H1 (cell line): ENCODE measurements around the gene AP5M1. TPM values are rescaled to one million over a fixed set of nuclear protein-coding genes. Genes with fewer than 3 reads are reported as not detected.

Source experiments
- ASH2L ChIP-seq: fragments of 200-600, 300-600 bp; sonication (generic); IDR thresholded peaks from one replicate; pipeline ENCODE4 v1.7.1; 2017; ENCODE audit warnings: low read length
- ATF2 ChIP-seq: IDR thresholded peaks from 2 replicates; pipeline ENCODE4 v1.6.1; 2012; ENCODE audit warnings: low read length, inconsistent platforms
- BACH1 ChIP-seq: IDR thresholded peaks from 2 replicates; pipeline ENCODE4 v1.6.1; 2012; ENCODE audit warnings: low read length, improper control_type of control experiment
- BRCA1 ChIP-seq: IDR thresholded peaks from 2 replicates; pipeline ENCODE4 v1.6.1; 2012; ENCODE audit warnings: low read depth, low read length, improper control_type of control experiment
- CHD7 ChIP-seq: fragments of 300-600 bp; sonication (generic); IDR thresholded peaks from 2 replicates; pipeline ENCODE4 v1.7.1; 2012; ENCODE audit warnings: low read length, moderate library complexity, mild to moderate bottlenecking, inconsistent platforms; ENCODE audit not compliant: insufficient replicate concordance
- CTBP2 ChIP-seq: IDR thresholded peaks from 2 replicates; pipeline ENCODE4 v1.7.0; 2011; ENCODE audit warnings: borderline replicate concordance, mild to moderate bottlenecking, moderate library complexity, mixed read lengths, low read length; ENCODE audit not compliant: insufficient read depth, insufficient read length
- EP300 ChIP-seq, 2 experiments: IDR thresholded peaks; 1 replicate in 1 of 2; 2 replicates in 1 of 2; pipeline ENCODE4 v1.6.1; 2011 to 2012; ENCODE audit warnings: low read depth in 2 of 2, low read length in 2 of 2, mild to moderate bottlenecking in 2 of 2, borderline replicate concordance in 1 of 2, inconsistent platforms in 1 of 2, moderate library complexity in 1 of 2
- RXRA ChIP-seq: IDR thresholded peaks from 2 replicates; pipeline ENCODE4 v1.6.1; 2011; ENCODE audit warnings: low read depth, mild to moderate bottlenecking, low read length, moderate library complexity; ENCODE audit not compliant: insufficient read depth
- TBP ChIP-seq: IDR thresholded peaks from 2 replicates; pipeline ENCODE4 v1.6.1; 2011; ENCODE audit warnings: low read depth, low read length, improper control_type of control experiment
- TCF12 ChIP-seq: IDR thresholded peaks from 2 replicates; pipeline ENCODE4 v1.6.1; 2011; ENCODE audit warnings: low read depth, mild to moderate bottlenecking, low read length
- polyA plus RNA-seq, 7 experiments: library from polyadenylated mRNA; depleted of rRNA in 3 of 7; stranded (reverse) in 5 of 7; unstranded in 2 of 7; fragments of >200 nt in 5 of 7; fragments of 200-250 nt in 2 of 7; gene quantifications; 1 replicate in 5 of 7; 2 replicates in 1 of 7; 4 replicates in 1 of 7; pipeline versions ENCODE4 v1.2.1 to v1.2.3, GENCODE V29; 2011 to 2013; ENCODE audit warnings: missing spikeins in 2 of 7, mixed read lengths in 2 of 7
- total RNA-seq: library from RNA; stranded (reverse); fragmentation: NEBNext Ultra II Directional; extraction: Animal tissue kit (Norgen Biotek cat#: 25700); gene quantifications from 2 replicates; pipeline ENCODE4 v1.2.1, GENCODE V29; 2021

Gene AP5M1
- total and polyA plus RNA-seq, 2 of the 8 experiments (the other 6 are each of a cell fraction or from before 2014, with no cell fraction given) = 20.9 to 51.9 TPM

GRCh38 chr14:57297852-57298251 is 29.1 kb downstream of the AP5M1 start (continued):
- TF ChIP-seq CHD7 = no peak
- TF ChIP-seq ATF2 = no peak
- TF ChIP-seq EP300 (IDR thresholded peaks at IDR 0.05; ENCODE audit: borderline replicate concordance in 1 of 2, low read depth in 2 of 2, low read length in 2 of 2) = no peak
- TF ChIP-seq TBP = no peak
- TF ChIP-seq ASH2L = no peak
- no peak for TF ChIP-seq TCF12
- TF ChIP-seq BACH1 = no peak
- no peak for TF ChIP-seq RXRA
- TF ChIP-seq CTBP2 = no peak
- TF ChIP-seq BRCA1 = no peak
